PC-3 (cell line): ENCODE results near the gene CNKSR3.

Experiments
- CTCF ChIP-seq: fragments of 300-600 bp; sonication (generic); conservative IDR thresholded peaks from 2 replicates; pipeline ENCODE4 v1.5.1; 2017; ENCODE audit warnings: antibody characterized with exemption, low read depth, mild to moderate bottlenecking, low read length
- EZH2 ChIP-seq: fragments of 300-600 bp; sonication (generic); IDR thresholded peaks from one replicate; pipeline ENCODE4 v1.6.1; 2017; ENCODE audit warnings: antibody characterized with exemption, mild to moderate bottlenecking, low read length; ENCODE audit not compliant: unreplicated experiment
- EZH2phosphoT487 ChIP-seq: fragments of 300-600 bp; sonication (generic); IDR thresholded peaks from 2 replicates; pipeline ENCODE4 v1.6.1; 2018; ENCODE audit warnings: mild to moderate bottlenecking, antibody characterized with exemption, low read length, borderline replicate concordance

GRCh38 chr6:154488802-154489437, 21.6 kb downstream of the CNKSR3 start:
- TF ChIP-seq CTCF = no peak
- no peak for TF ChIP-seq EZH2
- TF ChIP-seq EZH2phosphoT487 = no peak
